Stimulated activated CD4-positive, alpha-beta T cell treated with anti-CD3 and anti-CD28 coated beads, TNF-alpha, amount 100 ng/mL, for 1 hour (primary cell): ENCODE data around the gene ZYG11A.
A peak's percentile ranks its signal among the peaks of the same experiment; 100 is the strongest.

ENCODE experiments used
- DNase-seq, 3 donors: peaks; one replicate each; pipeline ENCODE4 v3.0.0-alpha.2; 2020; ENCODE audit warnings: low read depth in 3 of 3, low spot score in 1 of 3

Gene ZYG11A

GRCh38 chr1:52876843-52877242 lies 34.3 kb downstream of the ZYG11A start:
- no peak for DNase-seq

- DNase-seq, result no peak
Observed at GRCh38 chr1:52877554-52877953, 35.0 kb downstream of the ZYG11A start.

- DNase-seq, result no peak
Observed at GRCh38 chr1:52880206-52880605, 37.6 kb downstream of the ZYG11A start.

- DNase-seq, result no peak
Observed at GRCh38 chr1:52887483-52887882, 44.9 kb downstream of the ZYG11A start.

GRCh38 chr1:52892424-52893215 lies 50.1 kb downstream of the ZYG11A start:
- DNase-seq, result no peak

GRCh38 chr1:52899445-52899894 lies 56.9 kb downstream of the ZYG11A start:
- no peak for DNase-seq

- no peak for DNase-seq
Observed at GRCh38 chr1:52900402-52900801, 57.8 kb downstream of the ZYG11A start.

GRCh38 chr1:52901384-52901783 lies 58.8 kb downstream of the ZYG11A start:
- no peak for DNase-seq

GRCh38 chr1:52904208-52904926 lies 61.8 kb downstream of the ZYG11A start:
- DNase-seq, result no peak

- peak in 1 of 3 donors; percentile 10 for DNase-seq
Observed at GRCh38 chr1:52904927-52905698, 62.6 kb downstream of the ZYG11A start.

- DNase-seq, result no peak
Observed at GRCh38 chr1:52906135-52906603, 63.6 kb downstream of the ZYG11A start.

- DNase-seq, result no peak
Observed at GRCh38 chr1:52907068-52907811, 64.7 kb downstream of the ZYG11A start.

- DNase-seq, result no peak
Observed at GRCh38 chr1:52907812-52908153, 65.2 kb downstream of the ZYG11A start.

- no peak for DNase-seq
Observed at GRCh38 chr1:52911541-52911940, 69.0 kb downstream of the ZYG11A start.

GRCh38 chr1:52913014-52913413 lies 70.5 kb downstream of the ZYG11A start:
- DNase-seq, result no peak

GRCh38 chr1:52913537-52913936 lies 71.0 kb downstream of the ZYG11A start:
- no peak for DNase-seq

GRCh38 chr1:52914463-52914862 lies 71.9 kb downstream of the ZYG11A start:
- no peak for DNase-seq

GRCh38 chr1:52915211-52915854 lies 72.8 kb downstream of the ZYG11A start:
- DNase-seq, result no peak

GRCh38 chr1:52915855-52916220 lies 73.3 kb downstream of the ZYG11A start:
- no peak for DNase-seq

GRCh38 chr1:52916241-52916975 lies 73.8 kb downstream of the ZYG11A start:
- no peak for DNase-seq
